NT2/D1 (cell line): ENCODE data around the gene KIAA0930.

ENCODE experiments used
- SUZ12 ChIP-seq: IDR thresholded peaks from 2 replicates; pipeline ENCODE4 v1.6.1; 2011; ENCODE audit not compliant: insufficient read length, insufficient read depth; ENCODE audit errors: extremely low read depth
- YY1 ChIP-seq: IDR thresholded peaks from 2 replicates; pipeline ENCODE4 v1.6.1; 2011; ENCODE audit not compliant: insufficient read length, insufficient read depth

DNA sequence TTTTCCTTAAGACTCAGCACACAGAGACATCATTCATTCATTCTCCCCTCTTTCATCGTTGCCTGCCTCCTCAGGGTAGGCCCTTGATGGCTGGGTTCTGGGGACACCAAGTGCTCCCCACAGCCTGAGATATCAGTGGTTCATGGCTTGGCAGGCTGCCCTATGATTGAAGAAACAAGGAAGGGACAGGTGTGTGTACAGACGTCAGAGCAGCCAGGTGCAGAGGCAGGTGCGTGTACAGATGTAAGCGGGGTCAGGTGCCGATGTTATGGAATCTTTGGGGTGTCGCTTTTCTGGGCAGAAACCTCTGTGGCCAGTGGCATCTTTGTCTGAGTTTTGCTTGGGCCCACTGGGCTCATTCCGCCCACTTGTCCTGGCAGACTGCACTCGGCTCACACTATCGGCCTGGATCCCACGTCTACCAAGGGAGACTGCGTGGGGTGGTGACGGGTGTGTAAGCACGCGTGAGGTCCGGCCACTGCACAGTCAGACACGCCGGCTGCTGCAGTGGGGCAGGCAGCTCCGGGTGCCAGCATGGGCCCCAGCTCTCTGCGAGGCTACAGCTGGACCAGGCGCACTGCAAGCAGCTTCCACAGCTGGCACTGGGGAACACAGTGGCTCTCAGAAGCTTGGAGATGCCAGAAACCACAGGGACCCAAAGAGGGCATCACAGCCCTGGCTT, 20.9 kb upstream of the KIAA0930 start:
- no peak for TF ChIP-seq SUZ12
- no peak for TF ChIP-seq YY1
